Measurements from ENCODE around the gene TGFBR3. TPM values are rescaled to one million over a fixed set of nuclear protein-coding genes. Genes with fewer than 3 reads are reported as not detected.
A peak's percentile ranks its signal among the peaks of the same experiment; 100 is the strongest.

Gene TGFBR3
- total and polyA plus RNA-seq, 9 of the 15 experiments (the other 6 are each of a cell fraction or from before 2014, with no cell fraction given), result 3.6 to 32.4 (median 15.6) TPM

- no peak for TF ChIP-seq MGA (IDR thresholded peaks at IDR 0.05)
- TF ChIP-seq ZNF212 (CRISPR knock-in tag; IDR thresholded peaks at IDR 0.05), result no peak
- TF ChIP-seq ZBTB5 (IDR thresholded peaks at IDR 0.05), result no peak
- no peak for TF ChIP-seq SPI1 (IDR thresholded peaks at IDR 0.05; ENCODE audit: borderline replicate concordance, low read depth, low read length)
- no peak for TF ChIP-seq VEZF1 (CRISPR knock-in tag; IDR thresholded peaks at IDR 0.05)
- no peak for TF ChIP-seq XRCC4 (IDR thresholded peaks at IDR 0.05; ENCODE audit: extremely low read depth, insufficient read depth, insufficient read length)
- TF ChIP-seq HIVEP1 (CRISPR knock-in tag; IDR thresholded peaks at IDR 0.05), result no peak
- no peak for TF ChIP-seq FOXA3 (CRISPR knock-in tag; conservative IDR thresholded peaks at IDR 0.05 in 1 of 2, IDR thresholded peaks at IDR 0.05 in 1 of 2)
- no peak for TF ChIP-seq FUS (optimal IDR thresholded peaks at IDR 0.05; ENCODE audit: low read depth, low read length)
- TF ChIP-seq KDM1A (IDR thresholded peaks at IDR 0.05), result peak; percentile 29 to 33; a peak in 1 of 4 replicates
- TF ChIP-seq SETDB1 (IDR thresholded peaks at IDR 0.05; ENCODE audit: low read length), result no peak
- TF ChIP-seq FOXJ2 (tag; IDR thresholded peaks at IDR 0.05), result 0 out of 2 replicates have a peak, but pooled peaks have one; percentile 27
Observed at GRCh38 chr1:91716339-91716738, 169.6 kb downstream of the TGFBR3 start (continued).
